ENCODE measurements around the gene MZT2B. TPM values are rescaled to one million over a fixed set of nuclear protein-coding genes. Genes with fewer than 3 reads are reported as not detected.
"Not testable (repeated sequence)": the region's sequence is repeated elsewhere in the genome, so short reads cannot be mapped to it uniquely, and the experiment has no call there.

MZT2B gene
- total and polyA plus RNA-seq, 2 donors (not counting 1 experiment from before 2014, with no cell fraction given) = 119 to 152 TPM

DNA sequence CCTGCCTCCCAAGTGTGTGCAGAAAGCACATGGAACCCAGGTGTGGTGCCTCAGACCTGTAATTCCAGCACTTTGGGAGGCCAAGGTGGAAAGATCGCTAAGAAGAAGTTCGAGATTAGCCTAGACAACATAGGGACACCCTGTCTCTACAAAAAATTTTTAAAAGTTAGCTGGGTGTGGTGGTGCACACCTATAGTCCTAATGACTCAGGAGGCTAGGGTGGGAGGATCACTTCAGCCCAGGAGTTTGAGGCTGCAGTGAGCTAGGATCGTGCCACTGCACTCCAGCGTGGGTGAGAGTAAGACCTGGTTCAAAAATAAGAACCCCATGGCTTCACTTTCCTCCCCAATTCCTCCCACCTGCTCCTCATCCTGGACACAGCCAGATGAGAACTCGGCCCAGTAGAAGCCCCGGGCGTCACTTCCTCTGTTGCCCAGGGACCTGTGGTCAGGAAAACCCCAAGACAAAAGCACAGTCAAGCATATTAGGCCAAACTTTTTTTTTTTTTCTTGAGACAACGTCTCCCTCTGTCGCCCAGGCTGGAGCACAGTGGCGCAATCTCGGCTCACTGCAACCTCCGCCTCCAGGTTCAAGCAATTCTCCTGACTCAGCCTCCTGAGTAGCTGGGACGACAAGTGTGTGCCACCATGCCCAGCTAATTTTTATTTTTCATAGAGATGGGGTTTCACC is 24.1 kb upstream of the MZT2B start:
- not testable (repeated sequence) for H4K20me1 ChIP-seq (ENCODE audit: control insufficient read depth, insufficient read depth, low read length, poor library complexity, severe bottlenecking); H3K27me3 Mint-ChIP-seq; H2AFZ ChIP-seq (ENCODE audit: insufficient read depth, low read depth, low read length, poor library complexity, severe bottlenecking); H3K9me3 Mint-ChIP-seq (ENCODE audit: insufficient read depth); H3K79me2 ChIP-seq (ENCODE audit: control insufficient read depth, insufficient read depth, low read length); H3K36me3 ChIP-seq (replicated peaks in 1 of 2; ENCODE audit: control extremely low read depth in 1 of 2, control insufficient read depth in 1 of 2, extremely low read depth in 1 of 2, insufficient read depth in 2 of 2, low read length in 1 of 2); H3K9ac ChIP-seq (ENCODE audit: low read length); H3K27me3 ChIP-seq (replicated peaks in 1 of 4; ENCODE audit: control extremely low read depth in 1 of 4, control insufficient read depth in 3 of 4, insufficient read depth in 4 of 4, low read length in 3 of 4); H3K9me3 ChIP-seq (ENCODE audit: control extremely low read depth in 1 of 3, control insufficient read depth in 2 of 3, insufficient read depth in 1 of 3, low read length in 2 of 3); H3K4me3 ChIP-seq (ENCODE audit: control extremely low read depth in 1 of 5, extremely low read depth in 1 of 5, insufficient read depth in 1 of 5, low read depth in 2 of 5, low read length in 4 of 5)
- peak overlapping the region; percentile 75 to 88 for H3K27ac ChIP-seq (ENCODE audit: low read length in 2 of 2)
- intact Hi-C loops (cut with micrococcal nuclease) = loop anchor here (1.0 kb wide), 2 partner anchors 23 to 184 kb away; partner anchors contain the start of genes IMP4 and SMPD4
- ChIA-PET CTCF (interaction anchor here (0.9 to 2.5 kb wide), 4 partner anchors 175 to 222 kb away, joined by 3 to 8 read pairs (median 6); a partner anchor contains a TSS), POLR2A (interaction anchor here (2.5 kb wide), 1 partner anchor 23 kb away, joined by 10 read pairs; the partner anchor contains the start of gene SMPD4)
- TF ChIP-seq, protein P1, sequence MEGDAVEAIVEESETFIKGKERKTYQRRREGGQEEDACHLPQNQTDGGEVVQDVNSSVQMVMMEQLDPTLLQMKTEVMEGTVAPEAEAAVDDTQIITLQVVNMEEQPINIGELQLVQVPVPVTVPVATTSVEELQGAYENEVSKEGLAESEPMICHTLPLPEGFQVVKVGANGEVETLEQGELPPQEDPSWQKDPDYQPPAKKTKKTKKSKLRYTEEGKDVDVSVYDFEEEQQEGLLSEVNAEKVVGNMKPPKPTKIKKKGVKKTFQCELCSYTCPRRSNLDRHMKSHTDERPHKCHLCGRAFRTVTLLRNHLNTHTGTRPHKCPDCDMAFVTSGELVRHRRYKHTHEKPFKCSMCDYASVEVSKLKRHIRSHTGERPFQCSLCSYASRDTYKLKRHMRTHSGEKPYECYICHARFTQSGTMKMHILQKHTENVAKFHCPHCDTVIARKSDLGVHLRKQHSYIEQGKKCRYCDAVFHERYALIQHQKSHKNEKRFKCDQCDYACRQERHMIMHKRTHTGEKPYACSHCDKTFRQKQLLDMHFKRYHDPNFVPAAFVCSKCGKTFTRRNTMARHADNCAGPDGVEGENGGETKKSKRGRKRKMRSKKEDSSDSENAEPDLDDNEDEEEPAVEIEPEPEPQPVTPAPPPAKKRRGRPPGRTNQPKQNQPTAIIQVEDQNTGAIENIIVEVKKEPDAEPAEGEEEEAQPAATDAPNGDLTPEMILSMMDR (IDR thresholded peaks at IDR 0.05) = peak; percentile 9
- H3K4me1 ChIP-seq (ENCODE audit: control insufficient read depth in 2 of 2, insufficient read depth in 2 of 2, low read length in 2 of 2) = peaks cover 24 to 32% of the 10 kb centered on the region in 2 donors
- H3K4me3 Mint-ChIP-seq = peak overlapping the region; percentile 64
- DNase-seq = peak; percentile 87
- H3K4me1 Mint-ChIP-seq = peaks cover 33% of the 10 kb centered on the region
- peak overlapping the region; percentile 89 for H3K27ac Mint-ChIP-seq
- peak overlapping the region; percentile 50 for H3K4me2 ChIP-seq (replicated peaks; ENCODE audit: low read depth, low read length, poor library complexity, severe bottlenecking)
- 37% methylated on average over 11 of the region's 13 CpGs for WGBS (ENCODE audit: insufficient coverage)
- peak; percentile 83 for ATAC-seq (ENCODE audit: low read depth)

DNA sequence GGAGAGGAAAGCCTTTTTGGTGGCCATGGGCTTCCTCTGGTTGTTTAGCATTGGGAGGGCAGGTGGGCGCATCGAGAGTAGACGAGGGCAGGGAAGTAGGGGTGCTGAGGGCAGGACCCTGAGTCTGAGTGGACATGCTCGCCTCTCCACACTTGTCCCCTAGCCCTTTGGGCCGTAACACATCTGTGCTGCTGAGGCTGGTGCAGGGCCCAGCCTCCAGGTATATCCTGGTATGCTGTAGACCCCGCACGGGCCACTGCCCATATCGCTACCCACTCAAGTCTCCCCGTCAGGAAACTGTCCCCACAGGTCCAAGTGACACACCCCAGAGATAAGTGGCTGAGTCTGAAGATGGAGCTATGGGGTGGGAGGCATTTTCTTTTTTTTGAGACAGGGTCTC is 23.4 kb upstream of the MZT2B start:
- Histone ChIP-seq H3K4me2 (replicated peaks; ENCODE audit: low read depth, low read length, poor library complexity, severe bottlenecking) (peak overlapping the region; percentile 50), H3K9ac (ENCODE audit: low read length) (no peak overlapping the region), H2AFZ (ENCODE audit: insufficient read depth, low read depth, low read length, poor library complexity, severe bottlenecking) (no peak overlapping the region), H3K9me3 (ENCODE audit: control extremely low read depth in 1 of 3, control insufficient read depth in 2 of 3, insufficient read depth in 1 of 3, low read length in 2 of 3) (peaks cover 0 to 9% (median 0%) of the 10 kb centered on the region in 3 donors), H4K20me1 (ENCODE audit: control insufficient read depth, insufficient read depth, low read length, poor library complexity, severe bottlenecking) (no peaks in the 10 kb centered on the region), H3K27ac (ENCODE audit: low read length in 2 of 2) (peak overlapping the region; percentile 75 to 88), H3K27me3 (replicated peaks in 1 of 4; ENCODE audit: control extremely low read depth in 1 of 4, control insufficient read depth in 3 of 4, insufficient read depth in 4 of 4, low read length in 3 of 4) (no peaks in the 10 kb centered on the region), H3K79me2 (ENCODE audit: control insufficient read depth, insufficient read depth, low read length) (no peaks in the 10 kb centered on the region), H3K36me3 (replicated peaks in 1 of 2; ENCODE audit: control extremely low read depth in 1 of 2, control insufficient read depth in 1 of 2, extremely low read depth in 1 of 2, insufficient read depth in 2 of 2, low read length in 1 of 2) (peaks cover 0 to 6% of the 10 kb centered on the region in 2 experiments), H3K4me3 (ENCODE audit: control extremely low read depth in 1 of 5, extremely low read depth in 1 of 5, insufficient read depth in 1 of 5, low read depth in 2 of 5, low read length in 4 of 5) (no peak overlapping the region), H3K4me1 (ENCODE audit: control insufficient read depth in 2 of 2, insufficient read depth in 2 of 2, low read length in 2 of 2) (peaks cover 24 to 32% of the 10 kb centered on the region in 2 donors)
- intact Hi-C loops (cut with micrococcal nuclease) = loop anchor here (1.0 kb wide), 2 partner anchors 23 to 184 kb away; partner anchors contain the start of genes IMP4 and SMPD4
- ChIA-PET POLR2A (interaction anchor here (2.5 kb wide), 1 partner anchor 23 kb away, joined by 10 read pairs; the partner anchor contains the start of gene SMPD4), CTCF (interaction anchor here (1.3 to 2.5 kb wide), 4 partner anchors 23 to 222 kb away, joined by 3 to 8 read pairs (median 5); partner anchors contain the start of genes MZT2B and SMPD4)
- peaks cover 33% of the 10 kb centered on the region for H3K4me1 Mint-ChIP-seq
- peak overlapping the region; percentile 64 for H3K4me3 Mint-ChIP-seq
- no peak for DNase-seq
- no peak for TF ChIP-seq EZH2 (IDR thresholded peaks at IDR 0.05; ENCODE audit: borderline replicate concordance, insufficient read depth, low read depth, low read length, poor library complexity, severe bottlenecking)
- TF ChIP-seq, protein P1 (IDR thresholded peaks at IDR 0.05) = no peak
- no peaks in the 10 kb centered on the region for H3K9me3 Mint-ChIP-seq (ENCODE audit: insufficient read depth)
- peak overlapping the region; percentile 89 for H3K27ac Mint-ChIP-seq
- no peaks in the 10 kb centered on the region for H3K27me3 Mint-ChIP-seq
- 90% methylated on average over 5 of the region's 9 CpGs for WGBS (ENCODE audit: insufficient coverage)
- no peak for ATAC-seq (ENCODE audit: low read depth)
